UCSD-AML1 (cell line): Measurements from ENCODE around the gene ARSG.

Source experiments
- DNase-seq: peaks from one replicate; lab custom pipeline; 2025; ENCODE audit not compliant: unreplicated experiment; lab: John Stamatoyannopoulos, UW

The ARSG gene

GRCh38 chr17:68446626-68447041 is 155.3 kb downstream of the ARSG start:
- no peak for DNase-seq

- no peak for DNase-seq
These were observed 157.9 kb downstream of the ARSG start for GRCh38 chr17:68449021-68449739.

- DNase-seq, result no peak
These were observed 159.1 kb downstream of the ARSG start for GRCh38 chr17:68450391-68450790.

- DNase-seq, result no peak
These were observed 159.5 kb downstream of the ARSG start for GRCh38 chr17:68450801-68451200.

- DNase-seq, result no peak
These were observed 160.5 kb downstream of the ARSG start for GRCh38 chr17:68451670-68452354.

- DNase-seq, result no peak
These were observed 161.5 kb downstream of the ARSG start for GRCh38 chr17:68452724-68453290.

GRCh38 chr17:68453991-68454665 is 162.8 kb downstream of the ARSG start:
- no peak for DNase-seq

GRCh38 chr17:68455901-68456338 is 164.6 kb downstream of the ARSG start:
- DNase-seq, result no peak

GRCh38 chr17:68456339-68457167 is 165.3 kb downstream of the ARSG start:
- peak; percentile 69 for DNase-seq

GRCh38 chr17:68457168-68457538 is 165.9 kb downstream of the ARSG start, which contains the start of gene WIPI1:
WIPI1 (minus strand) TSS chr17:68457496; CDS start chr17:68457421, 75 bp downstream.
- no peak for DNase-seq

- peak; percentile 99 for DNase-seq
These were observed 166.4 kb downstream of the ARSG start for GRCh38 chr17:68457539-68458259.

GRCh38 chr17:68458260-68459036 is 167.2 kb downstream of the ARSG start:
- DNase-seq, result no peak

- no peak for DNase-seq
These were observed 167.8 kb downstream of the ARSG start for GRCh38 chr17:68459037-68459639.

GRCh38 chr17:68460146-68460545 is 168.9 kb downstream of the ARSG start:
- no peak for DNase-seq

- DNase-seq, result no peak
These were observed 169.4 kb downstream of the ARSG start for GRCh38 chr17:68460715-68461114.

GRCh38 chr17:68461122-68461539 is 169.8 kb downstream of the ARSG start:
- DNase-seq, result no peak

- peak; percentile 62 for DNase-seq
These were observed 170.3 kb downstream of the ARSG start for GRCh38 chr17:68461589-68461988.

- peak; percentile 72 for DNase-seq
These were observed 171.3 kb downstream of the ARSG start for GRCh38 chr17:68462381-68463210.
